ENCODE data around the gene FOXC1. TPM values are rescaled to one million over a fixed set of nuclear protein-coding genes. Genes with fewer than 3 reads are reported as not detected.

Gene FOXC1
- total RNA-seq, 1 experiment from 2014 or later: 3.5 TPM

- no peak for DNase-seq (ENCODE audit: low spot score)
Measured at GRCh38 chr6:1600063-1600763, 9.5 kb upstream of the FOXC1 start.

- DNase-seq (ENCODE audit: low spot score): no peak
Measured at GRCh38 chr6:1600764-1601157, 9.0 kb upstream of the FOXC1 start.

- DNase-seq (ENCODE audit: low spot score): no peak
Measured at GRCh38 chr6:1601158-1602048, 8.3 kb upstream of the FOXC1 start.

GRCh38 chr6:1602049-1602713 is 7.5 kb upstream of the FOXC1 start:
- DNase-seq (ENCODE audit: low spot score): no peak

- no peak for DNase-seq (ENCODE audit: low spot score)
Measured at GRCh38 chr6:1603708-1604107, 6.0 kb upstream of the FOXC1 start.

- DNase-seq (ENCODE audit: low spot score): no peak
Measured at GRCh38 chr6:1604158-1605003, 5.3 kb upstream of the FOXC1 start.

- DNase-seq (ENCODE audit: low spot score): no peak
Measured at GRCh38 chr6:1605004-1605892, 4.5 kb upstream of the FOXC1 start.

- no peak for DNase-seq (ENCODE audit: low spot score)
Measured at GRCh38 chr6:1605893-1606779, 3.6 kb upstream of the FOXC1 start.

- DNase-seq (ENCODE audit: low spot score): no peak
Measured at GRCh38 chr6:1606780-1607515, 2.8 kb upstream of the FOXC1 start.

- no peak for DNase-seq (ENCODE audit: low spot score)
Measured at GRCh38 chr6:1607516-1608221, 2.0 kb upstream of the FOXC1 start.

- no peak for DNase-seq (ENCODE audit: low spot score)
Measured at GRCh38 chr6:1608222-1609040, 1.3 kb upstream of the FOXC1 start.

- DNase-seq (ENCODE audit: low spot score): no peak
Measured at GRCh38 chr6:1609041-1609647, 571 bp upstream of the FOXC1 start.

- peak; percentile 29 for DNase-seq (ENCODE audit: low spot score)
Measured at GRCh38 chr6:1610497-1611321, 994 bp downstream of the FOXC1 start.

GRCh38 chr6:1611322-1611571 is 1.5 kb downstream of the FOXC1 start:
- DNase-seq (ENCODE audit: low spot score): no peak

GRCh38 chr6:1611572-1612298 is 2.0 kb downstream of the FOXC1 start:
- no peak for DNase-seq (ENCODE audit: low spot score)
